ENCODE data around the gene HSH2D. TPM values are rescaled to one million over a fixed set of nuclear protein-coding genes. Genes with fewer than 3 reads are reported as not detected.
"Not testable (repeated sequence)": the region's sequence is repeated elsewhere in the genome, so short reads cannot be mapped to it uniquely, and the experiment has no call there.

The HSH2D gene
- polyA plus RNA-seq, 1 donor, result 0.30 TPM

DNA sequence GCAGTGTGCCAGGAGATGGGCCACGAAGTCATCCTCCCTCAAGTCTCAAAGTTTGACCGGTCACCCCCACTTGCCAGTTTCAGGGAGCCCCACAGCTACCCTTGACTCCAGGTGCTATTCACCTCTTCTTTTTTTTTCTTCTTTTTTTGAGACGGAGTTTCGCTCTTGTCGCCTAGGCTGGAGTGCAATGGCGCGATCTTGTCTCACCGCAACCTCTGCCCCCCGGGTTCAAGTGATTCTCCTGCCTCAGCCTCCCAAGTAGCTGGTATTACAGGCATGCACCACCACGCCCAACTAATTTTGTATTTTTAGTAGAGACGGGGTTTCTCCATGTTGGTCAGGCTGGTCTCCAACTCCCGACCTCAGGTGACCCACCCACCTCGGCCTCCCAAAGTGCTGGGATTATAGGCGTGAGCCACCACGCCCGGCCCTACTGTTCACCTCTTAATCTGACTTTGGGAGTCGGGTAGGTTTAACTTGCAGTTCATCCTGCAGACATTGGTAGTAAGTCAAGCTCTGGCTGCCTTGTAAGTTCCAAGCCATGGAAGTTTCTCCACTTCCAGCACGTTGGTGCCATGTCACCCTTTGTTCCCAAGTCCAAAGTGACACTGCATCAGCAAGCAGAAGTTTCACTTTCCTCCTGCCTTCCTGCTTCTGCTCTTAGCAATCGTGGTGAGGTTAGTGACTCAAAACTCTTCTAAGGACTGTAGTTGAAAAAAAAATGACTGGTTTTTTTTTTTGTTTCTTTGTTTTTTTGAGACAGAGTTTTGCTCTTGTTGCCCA, 24.2 kb upstream of the HSH2D start:
- not testable (repeated sequence) for DNase-seq (ENCODE audit: low read depth)

DNA sequence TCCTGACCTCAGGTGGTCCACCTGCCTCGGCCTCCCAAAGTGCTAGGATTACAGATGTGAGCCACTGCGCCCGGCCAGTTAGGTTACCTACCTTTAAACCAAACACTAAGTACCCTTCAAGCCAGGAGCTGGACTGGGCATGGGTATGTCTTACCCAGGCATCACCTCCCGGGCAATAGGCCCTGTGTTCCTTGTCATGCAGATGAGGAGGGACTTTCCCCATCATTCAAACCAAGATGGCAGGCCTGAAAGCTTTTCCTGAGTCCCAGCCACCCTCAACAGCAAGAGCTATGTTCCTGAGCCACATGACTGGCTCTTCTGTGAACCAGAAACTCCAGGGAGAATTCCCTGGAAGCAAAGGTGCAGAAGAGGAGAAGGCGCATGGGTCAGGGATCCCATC, 22.3 kb upstream of the HSH2D start:
- no peak for DNase-seq (ENCODE audit: low read depth)

DNA sequence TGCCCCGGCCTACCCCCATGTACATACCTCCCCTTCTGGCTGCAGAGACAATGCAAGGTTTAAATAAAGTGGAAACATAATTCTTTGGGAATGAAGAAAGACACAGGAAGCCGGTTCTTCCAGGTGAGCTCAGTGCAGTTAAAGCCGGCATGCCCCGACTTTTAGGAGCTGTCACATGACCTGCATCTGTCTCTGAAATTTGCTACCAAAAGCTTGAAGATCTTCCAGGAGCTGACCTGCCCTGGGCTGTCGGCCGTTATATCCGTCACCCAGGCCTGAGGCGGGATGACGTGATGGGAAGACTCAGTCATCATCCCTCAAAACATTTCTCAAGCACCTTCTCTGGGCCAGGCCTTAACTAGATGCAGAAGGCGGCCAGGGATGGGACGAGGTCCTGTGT, 21.5 kb upstream of the HSH2D start:
- no peak for DNase-seq (ENCODE audit: low read depth)

DNA sequence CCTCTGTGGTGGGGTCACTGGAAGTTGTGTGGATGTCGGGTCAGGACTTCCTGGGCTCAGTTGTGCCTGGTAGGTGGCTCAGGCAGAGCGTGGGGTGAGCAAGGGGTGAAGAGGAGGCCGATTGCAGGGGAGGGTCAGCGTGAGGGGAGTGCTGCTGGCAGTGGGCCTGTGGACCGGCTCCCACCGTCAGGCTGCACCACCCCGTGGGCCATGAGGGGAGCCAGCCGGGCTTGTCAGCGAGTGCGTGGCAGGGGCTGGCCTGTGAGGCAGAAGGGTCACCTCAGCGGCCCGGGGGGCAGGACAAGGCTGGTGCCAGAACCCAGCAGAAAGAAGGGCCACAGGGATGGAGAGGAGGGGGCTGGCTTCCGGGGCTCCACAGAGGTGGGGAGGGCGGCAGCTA, 18.5 kb upstream of the HSH2D start:
- no peak for DNase-seq (ENCODE audit: low read depth)

DNA sequence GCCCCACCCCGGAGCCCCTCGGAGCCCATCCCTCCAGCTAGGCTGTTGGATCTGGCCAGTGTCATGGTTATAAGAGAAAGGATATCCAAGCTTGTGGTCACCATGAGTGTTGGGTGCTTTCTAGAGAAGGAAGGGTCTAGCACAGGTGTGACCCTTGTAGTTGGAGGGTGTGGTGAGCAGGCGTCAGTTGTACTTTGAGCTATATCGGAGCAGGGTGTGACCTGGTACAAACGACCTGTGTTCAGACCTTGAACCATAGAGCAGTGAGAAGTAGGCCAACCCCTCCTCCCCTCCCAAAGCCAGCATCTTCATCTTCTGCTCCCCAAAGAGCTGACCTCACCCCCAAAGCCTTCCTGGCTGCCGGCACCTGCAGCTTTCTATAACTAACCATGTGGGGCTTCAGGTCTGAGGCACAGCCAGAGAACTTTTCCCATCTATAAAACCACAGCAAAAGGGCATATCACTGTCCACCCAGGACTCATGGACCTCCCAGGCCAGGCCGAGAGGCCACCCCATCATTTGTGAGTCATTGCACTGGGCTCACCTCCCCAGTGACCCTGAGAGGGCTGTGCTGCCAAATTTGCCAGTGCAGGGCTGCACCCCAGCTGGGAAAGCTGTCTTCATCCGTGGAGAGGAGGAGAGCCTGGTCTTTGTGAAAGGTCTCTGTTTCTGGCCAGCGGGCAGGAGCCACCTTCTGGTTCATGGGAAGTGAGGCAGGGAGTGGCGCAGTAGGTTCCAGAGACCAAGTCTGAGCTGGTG, 17.6 kb upstream of the HSH2D start:
- no peak for DNase-seq (ENCODE audit: low read depth)

DNA sequence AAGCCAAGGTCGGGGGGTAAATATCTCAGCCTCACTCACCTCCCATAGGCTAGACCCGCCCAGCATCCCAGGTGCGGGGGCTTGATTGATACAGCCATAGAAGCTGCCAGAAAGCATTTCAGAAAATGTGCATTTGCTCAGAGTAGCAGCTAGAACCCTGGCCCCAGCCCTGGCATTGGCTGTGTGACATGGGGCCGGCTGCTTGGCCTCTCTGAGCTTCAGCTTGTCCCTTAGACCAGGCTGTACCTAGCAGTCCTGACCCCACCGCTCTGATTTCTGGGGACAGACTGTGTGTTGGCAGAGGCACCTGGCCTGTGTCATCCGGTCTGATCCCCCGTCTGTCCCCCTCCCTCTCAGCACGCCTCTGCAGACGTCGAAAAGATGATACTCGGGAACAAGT, 16.4 kb upstream of the HSH2D start:
- no peak for DNase-seq (ENCODE audit: low read depth)

DNA sequence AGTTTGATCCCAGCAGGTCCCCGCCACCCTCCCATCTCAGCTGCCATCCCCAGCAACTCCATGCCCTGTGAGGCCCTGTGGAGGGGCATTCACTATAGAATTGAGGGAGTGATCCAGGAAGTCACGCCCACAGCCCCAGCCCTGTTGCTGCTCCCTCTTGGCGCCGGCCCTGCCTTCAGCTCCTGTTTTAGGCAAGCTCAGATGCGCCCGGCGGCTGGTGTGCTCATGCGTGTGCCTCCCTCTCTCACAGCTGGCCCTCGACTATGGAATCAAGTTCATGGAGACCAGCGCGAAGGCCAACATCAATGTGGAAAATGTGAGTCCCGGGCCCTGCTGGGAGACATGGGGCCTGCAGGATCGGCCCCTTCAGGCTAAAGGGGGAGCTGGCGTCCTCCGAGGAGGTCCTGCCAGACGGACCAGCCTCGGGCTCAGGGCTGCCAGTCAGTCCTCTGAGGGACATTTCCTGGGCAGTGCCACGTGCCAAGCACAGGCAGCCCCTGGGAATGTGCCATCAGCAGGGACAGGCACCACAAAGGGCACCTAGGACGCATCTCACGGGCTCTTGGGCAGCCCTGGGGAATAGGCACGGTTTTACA, 15.6 kb upstream of the HSH2D start:
- no peak for DNase-seq (ENCODE audit: low read depth)

DNA sequence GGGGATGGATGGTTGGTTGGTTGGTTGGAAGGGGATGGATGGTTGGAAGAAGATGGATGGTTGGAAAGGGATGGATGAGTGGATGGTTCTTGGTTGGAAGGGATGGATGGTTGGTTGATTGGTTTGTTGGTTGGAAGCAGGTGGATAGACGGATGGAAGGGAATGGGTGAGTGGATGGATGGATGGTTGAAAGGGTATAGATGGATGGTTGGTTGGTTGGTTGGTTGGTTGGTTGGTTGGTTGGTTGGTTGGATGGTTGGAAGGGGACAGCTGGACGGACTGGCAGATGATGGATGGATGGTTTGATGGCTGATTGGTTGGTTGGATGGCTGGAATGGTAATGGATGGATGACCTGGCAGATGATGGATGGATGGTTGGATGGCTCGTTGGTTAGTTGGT, 11.8 kb upstream of the HSH2D start:
- no peak for DNase-seq (ENCODE audit: low read depth)

DNA sequence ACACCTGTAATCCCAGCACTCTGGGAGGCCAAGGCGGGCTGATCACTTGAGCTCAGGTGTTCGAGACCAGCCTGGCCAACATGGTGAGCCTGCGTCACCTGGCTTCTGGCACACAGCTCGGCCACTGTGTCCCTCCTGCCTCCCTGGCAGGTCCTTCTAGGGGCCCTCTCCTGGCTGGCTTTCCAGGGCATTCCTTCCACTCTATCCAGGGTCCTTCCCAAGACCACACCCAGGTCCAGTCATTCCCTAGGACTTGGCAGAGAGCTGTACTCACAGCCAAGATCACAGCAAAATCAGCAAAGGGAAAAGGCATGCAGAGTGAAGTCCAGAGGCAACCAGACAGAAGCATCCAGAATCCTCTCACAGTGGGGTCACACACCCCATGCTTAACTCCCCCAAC, 9.7 kb upstream of the HSH2D start:
- DNase-seq (ENCODE audit: low read depth), result no peak

DNA sequence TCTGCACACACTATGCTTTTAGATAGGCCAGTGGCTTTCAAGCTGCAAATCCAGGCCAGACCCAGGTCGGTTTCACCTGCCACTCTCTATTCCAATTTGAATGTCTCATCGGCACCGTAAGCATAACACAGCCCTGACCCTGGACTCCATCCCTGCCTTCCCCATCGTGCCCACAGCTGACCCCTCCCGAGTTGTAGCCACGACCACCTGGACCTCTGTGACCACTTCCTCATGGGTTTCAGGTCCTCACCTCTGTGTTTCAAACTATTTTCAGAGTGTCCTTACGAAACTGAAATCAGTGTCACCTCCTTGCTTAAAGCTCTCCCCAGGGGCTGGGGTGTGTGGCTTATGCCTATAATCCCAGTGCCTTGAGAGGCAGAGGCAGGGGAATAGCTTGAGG, 9.0 kb upstream of the HSH2D start:
- DNase-seq (ENCODE audit: low read depth), result no peak

DNA sequence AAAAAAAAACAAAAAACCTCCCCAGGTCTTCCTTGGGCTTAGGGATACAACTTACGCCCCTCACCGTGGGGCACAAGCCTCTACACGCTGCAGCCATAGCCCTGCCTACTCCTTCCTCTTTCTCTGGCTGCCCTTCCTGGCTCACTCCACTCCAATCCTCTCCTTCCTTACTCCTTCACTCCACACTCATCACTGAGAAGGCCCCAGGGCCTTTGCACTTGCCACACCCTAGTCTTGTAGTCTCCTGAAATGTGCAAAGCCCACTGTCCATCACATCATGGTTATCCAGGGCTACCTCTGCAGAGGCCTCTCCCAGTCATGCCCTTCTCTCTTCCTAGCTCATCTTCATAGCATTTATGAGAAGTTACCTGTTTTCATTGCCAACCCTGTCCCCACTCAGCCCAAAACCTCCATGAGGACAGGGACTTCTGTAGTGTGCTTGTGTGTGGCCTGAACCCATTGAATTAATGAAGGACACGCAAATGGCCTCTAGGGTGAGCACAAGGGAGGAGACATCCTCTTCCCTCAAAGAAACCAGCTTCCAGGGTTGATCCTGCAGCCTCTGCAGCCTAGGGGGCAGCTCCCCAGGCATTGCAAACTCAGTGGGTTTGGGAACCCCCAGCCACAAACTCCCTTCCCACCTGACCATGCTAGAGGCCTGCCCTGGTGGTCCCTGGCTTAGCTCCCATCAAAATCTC, 7.9 kb upstream of the HSH2D start:
- no peak for DNase-seq (ENCODE audit: low read depth)

DNA sequence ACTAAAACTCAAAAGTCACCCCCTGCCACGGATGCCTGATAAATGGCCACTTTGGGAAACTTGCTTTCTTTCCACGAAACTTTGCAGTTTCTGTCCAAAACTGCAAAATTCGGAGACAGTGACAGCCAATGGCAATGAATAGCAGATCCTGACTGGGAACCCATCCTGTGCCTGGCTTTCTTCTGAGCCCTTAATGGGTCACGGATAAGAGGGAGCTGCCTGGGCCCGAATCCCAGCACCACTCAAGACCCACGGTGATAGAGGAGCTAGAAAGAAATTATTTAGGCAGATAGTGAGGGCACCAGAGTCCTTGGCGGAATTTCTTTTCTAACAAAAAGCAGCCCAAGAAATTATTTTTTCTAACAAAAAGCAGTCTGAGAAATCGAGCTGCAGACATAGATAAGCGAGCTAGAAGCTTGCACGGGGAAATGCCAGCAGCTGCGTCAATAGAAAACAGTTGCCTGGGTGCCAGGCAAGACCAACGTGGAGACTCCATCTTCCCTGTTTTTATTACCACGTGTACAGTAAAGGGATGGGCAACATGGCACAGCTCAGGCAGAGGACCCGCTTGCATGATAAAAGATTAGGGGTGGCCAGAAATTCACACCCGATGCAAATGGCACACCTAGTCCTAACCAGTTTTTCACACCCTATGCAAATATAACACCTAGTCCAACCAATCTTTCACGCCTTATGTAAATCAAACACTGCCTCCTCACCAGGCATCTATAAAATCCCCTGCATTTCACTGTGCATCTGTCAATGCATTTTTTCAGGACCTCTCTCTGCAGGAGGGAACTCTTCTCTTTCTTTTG, 7.1 kb upstream of the HSH2D start:
- DNase-seq (ENCODE audit: low read depth), result no peak

DNA sequence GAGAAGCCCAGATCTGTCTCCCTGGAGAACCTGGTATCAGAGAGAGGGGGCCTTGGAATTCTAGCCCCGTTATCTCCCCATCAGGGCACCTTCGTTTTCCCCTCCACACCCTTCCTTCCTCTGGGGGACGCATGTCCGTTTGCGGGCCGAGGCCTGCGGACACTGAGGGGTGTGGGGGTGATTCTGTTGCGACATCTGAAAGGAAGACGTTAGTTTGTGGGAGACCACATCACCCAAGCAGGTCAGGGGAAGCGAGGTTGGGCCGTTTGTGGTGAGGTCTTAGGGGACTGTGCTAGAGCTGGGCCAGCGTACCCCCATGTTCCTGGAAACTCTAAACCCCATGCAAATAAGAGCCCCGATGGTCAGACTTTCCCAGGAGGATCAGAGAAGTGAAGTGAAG, 3.7 kb upstream of the HSH2D start:
- no peak for DNase-seq (ENCODE audit: low read depth)

DNA sequence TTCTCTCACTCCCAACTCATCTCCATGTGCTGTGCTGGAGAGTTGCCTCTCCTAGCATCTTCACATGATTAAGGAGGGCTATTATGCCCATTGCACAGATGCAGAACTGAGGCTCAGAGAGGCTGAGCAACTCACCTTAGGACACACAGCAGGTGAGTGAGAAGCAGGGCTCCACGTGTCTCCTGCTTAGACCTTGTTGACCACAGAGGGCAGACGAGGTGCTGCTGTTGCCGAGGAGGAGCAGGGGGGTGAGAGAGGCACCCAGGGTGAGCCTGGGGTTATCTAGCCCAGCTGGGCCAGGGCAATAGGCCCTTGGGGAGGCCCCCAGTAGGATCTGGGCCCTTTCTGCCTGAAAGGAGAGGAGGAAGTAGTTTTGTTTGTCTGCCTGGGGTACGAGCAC, 2.4 kb upstream of the HSH2D start:
- DNase-seq (ENCODE audit: low read depth), result no peak

DNA sequence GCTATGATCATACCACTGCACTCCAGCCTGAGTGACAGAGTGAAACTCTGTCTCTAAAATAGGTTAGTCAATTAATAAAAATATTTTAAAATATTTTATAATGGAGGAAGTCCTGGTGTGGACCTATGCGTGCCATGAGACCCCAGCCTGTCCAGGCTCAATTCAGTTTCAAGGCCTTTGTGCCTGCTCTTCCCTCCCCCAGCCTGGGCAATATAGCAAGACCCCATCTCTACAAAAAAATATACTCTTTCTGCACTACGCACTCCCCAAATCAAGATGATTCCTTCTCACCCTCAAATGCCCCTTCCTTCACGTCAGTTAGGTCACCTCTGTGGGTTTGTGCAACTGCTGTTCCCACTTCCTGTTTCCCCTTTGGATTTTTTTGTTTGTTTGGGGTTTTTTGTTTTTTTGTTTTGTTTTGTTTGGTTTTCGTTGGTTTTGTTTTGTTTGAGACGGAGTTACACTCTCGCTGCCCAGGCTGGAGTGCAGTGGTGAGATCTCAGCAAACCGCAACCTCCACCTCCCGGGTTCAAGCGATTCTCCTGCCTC, 1.4 kb upstream of the HSH2D start:
- DNase-seq (ENCODE audit: low read depth), result no peak

DNA sequence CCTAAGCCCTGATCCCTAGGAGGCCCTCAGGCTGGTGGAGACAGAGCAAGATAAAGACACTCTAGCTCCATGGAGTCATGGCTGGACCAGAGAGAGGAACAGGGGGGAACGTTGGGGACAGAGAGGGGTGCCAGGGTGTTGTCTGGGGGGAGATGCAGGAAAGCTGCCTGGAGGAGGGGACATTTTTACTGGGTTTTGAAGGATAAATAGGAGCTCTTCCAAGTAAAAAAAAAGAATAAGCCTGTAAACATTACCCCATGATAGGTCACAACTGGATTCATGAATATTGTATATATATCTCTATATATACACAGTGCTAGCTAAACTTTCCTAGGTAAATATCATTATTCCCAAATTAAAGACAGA, 714 bp downstream of the HSH2D start:
- DNase-seq (ENCODE audit: low read depth), result no peak

DNA sequence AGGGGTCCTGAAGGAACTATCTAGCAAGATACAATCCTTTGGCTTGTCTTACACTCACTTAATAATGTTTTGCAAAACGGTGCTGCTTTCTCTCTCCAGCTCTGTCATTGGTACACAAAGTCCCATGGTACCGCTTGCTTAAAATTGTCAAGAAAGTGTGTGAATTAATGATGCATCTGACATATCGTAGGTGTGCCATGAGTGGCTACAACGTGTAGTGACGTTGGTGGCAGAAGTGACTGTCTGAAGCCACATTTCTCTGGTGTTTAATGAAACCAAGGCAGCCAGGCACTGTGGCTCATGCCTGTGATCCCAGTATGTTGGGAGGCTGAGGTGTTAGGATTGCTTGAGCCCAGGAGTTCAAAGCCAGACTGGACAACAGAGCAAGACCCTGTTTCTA, 2.6 kb downstream of the HSH2D start:
- DNase-seq (ENCODE audit: low read depth), result no peak

DNA sequence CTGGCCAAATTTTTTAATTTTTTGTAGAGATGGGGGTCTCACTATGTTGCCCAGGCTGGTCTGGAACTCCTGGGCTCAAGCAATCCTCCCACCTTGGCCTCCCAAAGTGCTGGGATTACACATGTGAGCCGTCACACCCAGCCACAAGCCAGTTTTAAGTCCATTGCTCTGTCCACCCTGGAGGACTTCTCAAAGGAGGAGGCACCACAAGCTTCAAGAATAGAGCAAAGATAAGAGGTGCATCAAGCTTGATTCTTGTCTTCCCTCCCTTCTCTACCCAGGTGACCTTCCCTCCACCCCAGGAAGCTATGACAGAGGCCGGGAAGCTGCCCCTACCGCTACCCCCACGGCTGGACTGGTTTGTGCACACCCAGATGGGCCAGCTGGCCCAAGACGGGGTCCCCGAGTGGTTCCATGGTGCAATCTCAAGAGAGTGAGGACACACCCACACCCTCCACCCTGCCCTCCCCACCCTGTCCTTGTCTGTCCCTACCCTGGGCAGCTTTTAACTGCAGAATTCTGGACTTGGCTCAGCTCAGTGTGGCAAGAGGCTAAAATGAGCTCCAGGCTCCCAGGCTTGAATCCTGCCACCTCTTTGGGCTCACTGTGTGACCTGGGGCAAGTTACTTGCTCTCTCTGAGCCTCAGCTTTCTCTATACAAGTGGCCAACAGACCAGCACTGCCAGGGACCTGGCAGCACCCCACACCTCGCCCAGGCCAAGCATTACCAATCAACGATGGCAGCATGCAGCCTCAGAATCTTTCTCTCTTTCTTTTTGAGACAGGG, 5.2 kb downstream of the HSH2D start:
- no peak for DNase-seq (ENCODE audit: low read depth)

DNA sequence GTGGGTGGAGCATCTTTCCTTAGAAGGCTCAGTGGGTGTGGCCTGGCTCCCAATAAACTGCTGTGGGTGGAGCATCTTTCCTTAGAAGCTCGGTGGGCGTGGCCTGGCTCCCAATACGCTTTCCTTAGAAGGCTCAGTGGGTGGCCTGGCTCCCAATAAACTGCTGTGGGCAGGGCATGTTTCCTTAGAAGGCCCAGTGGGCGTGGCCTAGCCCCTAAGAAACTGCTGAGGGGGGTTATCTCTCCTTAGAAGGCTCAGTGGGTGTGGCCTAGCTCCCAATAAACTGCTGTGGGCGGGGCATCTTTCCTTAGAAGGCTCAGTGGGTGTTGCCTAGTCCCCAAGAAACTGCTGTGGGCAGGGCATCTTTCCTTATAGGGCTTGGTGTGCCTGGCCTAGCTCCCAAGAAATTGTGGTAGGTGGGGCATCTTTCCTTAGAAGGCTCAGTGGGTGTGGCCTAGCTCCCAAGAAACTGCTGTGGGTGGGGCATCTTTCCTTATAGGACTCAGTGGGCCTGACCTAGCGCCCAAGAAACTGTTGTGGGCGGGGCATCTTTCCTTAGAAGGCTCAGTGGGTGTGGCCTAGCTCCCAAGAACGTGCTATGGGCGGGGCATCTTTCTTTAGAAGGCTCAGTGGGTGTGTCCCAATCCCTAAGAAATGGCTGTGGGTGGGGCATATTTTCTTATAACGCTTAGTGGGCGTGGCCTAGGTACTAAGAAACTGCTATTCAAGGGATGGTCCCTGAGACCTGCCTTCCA, 10.3 kb downstream of the HSH2D start:
- no peak for DNase-seq (ENCODE audit: low read depth)

DNA sequence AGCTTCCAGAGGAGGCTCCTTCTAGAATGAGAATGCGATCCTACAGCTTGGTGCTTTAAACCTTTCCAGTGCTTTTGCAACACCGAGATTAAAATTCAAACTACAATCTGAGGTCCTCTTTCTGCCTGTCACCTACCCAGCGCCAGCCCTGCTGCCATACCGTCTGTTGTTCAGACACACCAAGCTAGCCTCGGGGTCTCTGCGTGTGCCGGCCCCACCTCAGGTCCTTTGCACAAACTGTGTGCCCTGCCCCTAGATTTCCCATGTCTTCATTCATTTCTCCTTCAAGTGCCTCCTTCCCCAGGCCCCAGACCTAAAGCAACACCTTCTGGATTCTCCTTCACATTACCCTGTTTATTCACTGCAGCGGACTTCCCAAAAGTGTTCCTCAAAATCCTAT, 11.1 kb downstream of the HSH2D start:
- no peak for DNase-seq (ENCODE audit: low read depth)
